Endothelial cell of umbilical vein (primary cell): ENCODE measurements around the gene CCR9. TPM values are rescaled to one million over a fixed set of nuclear protein-coding genes. Genes with fewer than 3 reads are reported as not detected.

Source experiments
- BruUV-seq: library from RNA; stranded (reverse); fragments of 400-500 nt; replicated peaks from 2 replicates; lab custom pipeline; 2021; lab: Mats Ljungman, UMichigan
- CTCF ChIA-PET: fragments of 300-600, 350-600 bp; sonication (Branson Sonifier 250); formaldehyde crosslinking; loops from one replicate; lab custom pipeline; 2021; ENCODE audit warnings: antibody characterized with exemption, inconsistent platforms; lab: Charles Lee
- POLR2A ChIA-PET: fragments of 300-600, 350-600 bp; sonication (Branson Sonifier 250); formaldehyde crosslinking; loops from one replicate; lab custom pipeline; 2021; ENCODE audit warnings: antibody characterized with exemption, inconsistent platforms; lab: Charles Lee
- DNase-seq: peaks from one replicate; pipeline ENCODE4 v3.0.0-alpha.2; 2011; ENCODE audit warnings: low read depth, low spot score
- FAIRE-seq: peaks from 2 replicates; lab custom pipeline; 2011; peaks lifted over from hg19 to GRCh38; lab: Jason Lieb, UNC
- H2AFZ ChIP-seq: 2 replicates; pipeline ENCODE4 v1.6.0; 2012; ENCODE audit warnings: low read depth, low read length, control low read depth, inconsistent platforms
- H3K27ac ChIP-seq: 2 replicates; pipeline ENCODE4 v1.5.1; 2011; ENCODE audit warnings: low read depth, mild to moderate bottlenecking, control low read depth, low read length, moderate library complexity; ENCODE audit not compliant: insufficient read depth
- H3K27me3 ChIP-seq, 2 experiments: 2 replicates each; pipeline versions ENCODE4 v1.6.0 to v1.6.1; 2011; ENCODE audit warnings: low read length in 2 of 2, mixed read lengths in 1 of 2; ENCODE audit not compliant: control insufficient read depth in 2 of 2, insufficient read depth in 2 of 2
- H3K36me3 ChIP-seq, 2 experiments: 2 replicates in 1 of 2; 3 replicates in 1 of 2; pipeline ENCODE4 v1.5.1; 2011; ENCODE audit warnings: low read length in 2 of 2, mild to moderate bottlenecking in 1 of 2, moderate library complexity in 1 of 2; ENCODE audit not compliant: control insufficient read depth in 2 of 2, insufficient read depth in 2 of 2; ENCODE audit errors: extremely low read depth in 1 of 2
- H3K4me1 ChIP-seq: 3 replicates; pipeline ENCODE4 v1.5.1; 2011; ENCODE audit warnings: mild to moderate bottlenecking, low read length; ENCODE audit not compliant: control insufficient read depth, insufficient read depth; ENCODE audit errors: extremely low read depth
- H3K4me2 ChIP-seq: 2 replicates; pipeline ENCODE4 v1.6.1; 2011; ENCODE audit warnings: low read length, control low read depth, mixed read lengths; ENCODE audit not compliant: insufficient read depth
- H3K4me3 ChIP-seq, 3 experiments: fragments of 200-600 bp in 1 of 3; sonication (generic), shearing (Covaris generic) in 1 of 3; replicated peaks in 1 of 3; 2 replicates each; pipeline ENCODE4 v1.5.1; 2011 to 2016; ENCODE audit warnings: control low read depth in 3 of 3, low read length in 3 of 3, mild to moderate bottlenecking in 2 of 3, inconsistent platforms in 1 of 3, low read depth in 1 of 3, moderate library complexity in 1 of 3; ENCODE audit not compliant: insufficient read depth in 1 of 3
- H3K79me2 ChIP-seq: 2 replicates; pipeline ENCODE4 v1.6.0; 2012; ENCODE audit warnings: low read length, inconsistent platforms; ENCODE audit not compliant: control insufficient read depth, insufficient read depth
- H3K9ac ChIP-seq: replicated peaks from 2 replicates; pipeline ENCODE3; 2011; ENCODE audit warnings: low read length, control low read depth; ENCODE audit not compliant: insufficient read depth; ENCODE audit errors: extremely low read depth
- H3K9me1 ChIP-seq: replicated peaks from 3 replicates; pipeline ENCODE4 v1.6.0; 2011; ENCODE audit warnings: mild to moderate bottlenecking, low read length; ENCODE audit not compliant: control insufficient read depth, insufficient read depth; ENCODE audit errors: extremely low read depth
- H3K9me3 ChIP-seq: replicated peaks from 2 replicates; pipeline ENCODE4 v1.5.1; 2012; ENCODE audit warnings: low read length, inconsistent platforms; ENCODE audit not compliant: control insufficient read depth, insufficient read depth
- H4K20me1 ChIP-seq: replicated peaks from 2 replicates; pipeline ENCODE3; 2011; ENCODE audit warnings: mild to moderate bottlenecking, low read length; ENCODE audit not compliant: control insufficient read depth, insufficient read depth; ENCODE audit errors: extremely low read depth
- EZH2 ChIP-seq: IDR thresholded peaks from 2 replicates; pipeline ENCODE4 v1.6.1; 2012; ENCODE audit warnings: borderline replicate concordance, low read depth, mild to moderate bottlenecking, moderate library complexity, low read length, inconsistent platforms; ENCODE audit not compliant: severe bottlenecking
- FOS ChIP-seq: IDR thresholded peaks from 2 replicates; pipeline ENCODE4 v1.6.1; 2011; ENCODE audit warnings: mild to moderate bottlenecking, low read length, moderate library complexity, borderline replicate concordance; ENCODE audit not compliant: insufficient read depth
- GATA2 ChIP-seq: IDR thresholded peaks from 2 replicates; pipeline ENCODE4 v1.7.0; 2011; ENCODE audit warnings: low read depth, mild to moderate bottlenecking, moderate library complexity, mixed read lengths, low read length; ENCODE audit not compliant: insufficient read length, insufficient read depth
- JUN ChIP-seq: IDR thresholded peaks from 2 replicates; pipeline ENCODE4 v1.6.1; 2011; ENCODE audit warnings: borderline replicate concordance, low read depth; ENCODE audit not compliant: insufficient read length, insufficient read depth
- MAX ChIP-seq: IDR thresholded peaks from 2 replicates; pipeline ENCODE4 v1.6.1; 2011; ENCODE audit not compliant: insufficient read depth, insufficient read length
- MYC ChIP-seq: IDR thresholded peaks from one replicate; pipeline ENCODE4 v1.6.1; 2011; ENCODE audit warnings: mild to moderate bottlenecking, low read depth, low read length
- POLR2A ChIP-seq: IDR thresholded peaks from 2 replicates; pipeline ENCODE4 v1.6.1; 2012; ENCODE audit warnings: low read depth, mild to moderate bottlenecking, control low read depth, low read length
- POLR2AphosphoS5 ChIP-seq: IDR thresholded peaks from 2 replicates; pipeline ENCODE4 v1.6.1; 2012; ENCODE audit warnings: low read depth, mild to moderate bottlenecking, control low read depth, low read length, moderate library complexity; ENCODE audit not compliant: insufficient read depth
- dilution Hi-C: fragments of 300-500 bp; cut with MboI; formaldehyde crosslinking; loops from one replicate; pipeline ENCODE4 v1.15.0; 2019; ENCODE audit warnings: low sequenced_read_pairs; ENCODE audit not compliant: extremely low pct_ligation_motif_present
- intact Hi-C: fragments of 100-400 bp; cut with micrococcal nuclease; formaldehyde crosslinking; loops from one replicate; pipeline ENCODE4 v1.10.0; 2022
- polyA plus RNA-seq, 4 experiments: library from polyadenylated mRNA; depleted of rRNA in 3 of 4; stranded (reverse) in 3 of 4; unstranded in 1 of 4; fragments of >200 nt; gene quantifications; 2 replicates each; pipeline versions ENCODE4 v1.2.1 to v1.2.3, GENCODE V29; 2011 to 2012; ENCODE audit warnings: missing spikeins in 1 of 4
- total RNA-seq: library from RNA; stranded (reverse); gene quantifications from 2 replicates; pipeline ENCODE4 v1.2.3, GENCODE V29; 2021
- TF ChIP-seq, protein P1 (sequence below), 2 donors: IDR thresholded peaks; 1 replicate in 1 of 2; 2 replicates in 1 of 2; pipeline ENCODE4 v1.5.1; 2011; ENCODE audit warnings: low read length in 2 of 2, mild to moderate bottlenecking in 2 of 2, moderate library complexity in 2 of 2, control low read depth in 1 of 2, inconsistent platforms in 1 of 2, low read depth in 1 of 2; ENCODE audit not compliant: insufficient read depth in 1 of 2; ENCODE audit errors: extremely low read depth in 1 of 2

Gene CCR9
- total and polyA plus RNA-seq, 2 donors (not counting 3 experiments of a cell fraction or from before 2014, with no cell fraction given), result not detected

DNA sequence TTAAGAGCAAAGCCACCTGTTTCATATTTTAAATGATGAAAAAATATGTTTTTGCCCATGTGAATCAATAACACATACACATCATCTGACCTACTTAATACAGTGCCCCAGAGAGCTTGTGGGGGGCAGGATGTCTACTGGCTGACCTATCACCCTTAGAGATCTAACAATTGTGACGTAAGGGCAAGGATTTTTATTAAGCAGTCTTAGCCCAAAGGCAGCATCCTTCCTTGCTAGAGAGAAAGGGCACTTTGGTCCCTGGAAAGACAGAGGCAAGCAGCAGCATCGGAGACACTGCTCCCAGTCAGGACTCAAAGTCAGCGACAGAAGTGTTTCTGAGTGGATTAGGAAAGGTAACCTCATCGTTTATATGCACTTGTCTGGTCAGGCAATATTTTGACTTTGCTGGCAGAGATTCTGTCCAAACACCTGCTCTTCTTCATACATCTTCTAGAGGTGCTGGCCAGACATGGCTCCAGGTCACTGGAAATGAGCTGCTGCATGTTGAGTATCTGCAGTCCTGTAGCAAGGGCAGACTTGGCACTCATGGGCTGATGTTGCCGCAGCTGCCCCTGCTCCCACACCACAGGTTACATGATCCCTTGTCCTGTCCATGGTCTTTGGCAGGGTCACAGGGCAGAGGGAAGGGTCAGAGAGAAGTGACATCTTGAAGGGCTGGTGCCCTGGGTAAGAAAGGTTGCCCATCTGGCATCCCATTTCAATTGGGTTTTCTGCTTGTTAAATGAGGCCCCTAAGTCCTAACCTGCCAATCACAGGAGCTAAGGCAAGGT is 58.7 kb downstream of the CCR9 start:
- Histone ChIP-seq H3K27ac (no peak overlapping the region), H3K9me3 (no peaks in the 10 kb centered on the region), H3K9me1 (no peaks in the 10 kb centered on the region), H3K4me1 (no peaks in the 10 kb centered on the region), H3K4me2 (no peak overlapping the region), H3K9ac (no peak overlapping the region), H3K27me3 (no peaks in the 10 kb centered on the region), H3K4me3 (no peak overlapping the region), H3K79me2 (no peaks in the 10 kb centered on the region), H3K36me3 (peaks cover 7 to 30% of the 10 kb centered on the region in 2 experiments), H4K20me1 (no peaks in the 10 kb centered on the region), H2AFZ (no peak overlapping the region)
- TF ChIP-seq GATA2 (no peak), EZH2 (no peak), MAX (no peak), FOS (no peak), JUN (no peak), POLR2AphosphoS5 (no peak), MYC (no peak), POLR2A (no peak)
- TF ChIP-seq, protein P1, sequence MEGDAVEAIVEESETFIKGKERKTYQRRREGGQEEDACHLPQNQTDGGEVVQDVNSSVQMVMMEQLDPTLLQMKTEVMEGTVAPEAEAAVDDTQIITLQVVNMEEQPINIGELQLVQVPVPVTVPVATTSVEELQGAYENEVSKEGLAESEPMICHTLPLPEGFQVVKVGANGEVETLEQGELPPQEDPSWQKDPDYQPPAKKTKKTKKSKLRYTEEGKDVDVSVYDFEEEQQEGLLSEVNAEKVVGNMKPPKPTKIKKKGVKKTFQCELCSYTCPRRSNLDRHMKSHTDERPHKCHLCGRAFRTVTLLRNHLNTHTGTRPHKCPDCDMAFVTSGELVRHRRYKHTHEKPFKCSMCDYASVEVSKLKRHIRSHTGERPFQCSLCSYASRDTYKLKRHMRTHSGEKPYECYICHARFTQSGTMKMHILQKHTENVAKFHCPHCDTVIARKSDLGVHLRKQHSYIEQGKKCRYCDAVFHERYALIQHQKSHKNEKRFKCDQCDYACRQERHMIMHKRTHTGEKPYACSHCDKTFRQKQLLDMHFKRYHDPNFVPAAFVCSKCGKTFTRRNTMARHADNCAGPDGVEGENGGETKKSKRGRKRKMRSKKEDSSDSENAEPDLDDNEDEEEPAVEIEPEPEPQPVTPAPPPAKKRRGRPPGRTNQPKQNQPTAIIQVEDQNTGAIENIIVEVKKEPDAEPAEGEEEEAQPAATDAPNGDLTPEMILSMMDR (IDR thresholded peaks at IDR 0.05; ENCODE audit: extremely low read depth in 1 of 2, insufficient read depth in 1 of 2, low read depth in 1 of 2, low read length in 2 of 2), result no peak
- POLR2A ChIA-PET, result no interaction called here
- no TSS peak for BruUV-seq
- intact Hi-C loops (no loop called here), dilution Hi-C loops (no loop called here)
- CTCF ChIA-PET, result interaction anchor here (1.3 to 3.0 kb wide), 2 partner anchors 122 to 134 kb away, joined by 3 to 17 read pairs; no protein-coding TSS in a partner anchor
- no peak for DNase-seq
- FAIRE-seq, result no peak
